ENCODE results near the gene FAM184B.

FAM184B gene

DNA sequence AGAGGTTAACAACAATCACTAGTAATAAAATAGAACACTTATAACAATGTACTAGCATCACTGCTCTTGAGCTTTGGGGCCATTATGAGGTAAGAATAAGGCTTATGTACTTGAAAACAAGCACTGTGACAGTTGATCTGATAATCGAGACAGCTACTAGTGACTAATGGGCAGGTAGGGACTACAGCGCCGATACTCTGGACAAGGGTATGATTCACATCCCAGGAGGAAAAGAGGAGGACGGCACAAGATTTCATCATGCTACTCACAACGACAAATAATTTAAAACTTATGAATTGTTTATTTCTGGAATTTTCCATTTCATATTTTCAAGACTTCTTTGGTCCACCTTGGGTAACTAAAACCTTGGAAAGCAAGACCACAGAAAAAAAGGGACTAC is 62.3 kb downstream of the FAM184B start:
- no peak overlapping the region for H3K27ac ChIP-seq (ENCODE audit: extremely low read depth, low read depth, low read length)
- POLR2A ChIA-PET = no interaction called here
- CTCF ChIA-PET = no interaction called here
- no peaks in the 10 kb centered on the region for H3K9me3 ChIP-seq (ENCODE audit: control insufficient read depth, insufficient read depth, low read depth, low read length)
- TF ChIP-seq ZNF362 (tag by site-specific recombination; IDR thresholded peaks at IDR 0.05) = no peak
- TF ChIP-seq ZNF140 (tag by site-specific recombination; IDR thresholded peaks at IDR 0.05) = no peak
- H3K4me1 ChIP-seq (ENCODE audit: control insufficient read depth, insufficient read depth, low read length) = no peaks in the 10 kb centered on the region
- H3K36me3 ChIP-seq (ENCODE audit: control insufficient read depth in 2 of 2, insufficient read depth in 1 of 2, low read length in 2 of 2) = no peaks in the 10 kb centered on the region
- no peak overlapping the region for H3K4me3 ChIP-seq (ENCODE audit: low read depth, low read length)

GRCh38 chr4:17718471-17718870 is 63.0 kb downstream of the FAM184B start:
- TF ChIP-seq GLIS1 (tag by site-specific recombination; IDR thresholded peaks at IDR 0.05) = no peak
- TF ChIP-seq ZNF843 (tag by site-specific recombination; IDR thresholded peaks at IDR 0.05) = no peak
- TF ChIP-seq HOXD13 (CRISPR knock-in tag; IDR thresholded peaks at IDR 0.05; ENCODE audit: borderline replicate concordance) = no peak
- TF ChIP-seq ZNF266 (tag by site-specific recombination; IDR thresholded peaks at IDR 0.05; ENCODE audit: low read depth) = no peak
- TF ChIP-seq, protein P1, sequence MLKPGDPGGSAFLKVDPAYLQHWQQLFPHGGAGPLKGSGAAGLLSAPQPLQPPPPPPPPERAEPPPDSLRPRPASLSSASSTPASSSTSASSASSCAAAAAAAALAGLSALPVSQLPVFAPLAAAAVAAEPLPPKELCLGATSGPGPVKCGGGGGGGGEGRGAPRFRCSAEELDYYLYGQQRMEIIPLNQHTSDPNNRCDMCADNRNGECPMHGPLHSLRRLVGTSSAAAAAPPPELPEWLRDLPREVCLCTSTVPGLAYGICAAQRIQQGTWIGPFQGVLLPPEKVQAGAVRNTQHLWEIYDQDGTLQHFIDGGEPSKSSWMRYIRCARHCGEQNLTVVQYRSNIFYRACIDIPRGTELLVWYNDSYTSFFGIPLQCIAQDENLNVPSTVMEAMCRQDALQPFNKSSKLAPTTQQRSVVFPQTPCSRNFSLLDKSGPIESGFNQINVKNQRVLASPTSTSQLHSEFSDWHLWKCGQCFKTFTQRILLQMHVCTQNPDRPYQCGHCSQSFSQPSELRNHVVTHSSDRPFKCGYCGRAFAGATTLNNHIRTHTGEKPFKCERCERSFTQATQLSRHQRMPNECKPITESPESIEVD (tag by site-specific recombination; IDR thresholded peaks at IDR 0.05) = no peak
- no peak for TF ChIP-seq ZNF169 (tag by site-specific recombination; IDR thresholded peaks at IDR 0.05)
- no peak for TF ChIP-seq ZNF658 (tag by site-specific recombination; IDR thresholded peaks at IDR 0.05)
- Histone ChIP-seq H3K4me3 (ENCODE audit: low read depth, low read length) (no peak overlapping the region), H3K9me3 (ENCODE audit: control insufficient read depth, insufficient read depth, low read depth, low read length) (no peaks in the 10 kb centered on the region), H3K36me3 (ENCODE audit: control insufficient read depth in 2 of 2, insufficient read depth in 1 of 2, low read length in 2 of 2) (no peaks in the 10 kb centered on the region), H3K27ac (ENCODE audit: extremely low read depth, low read depth, low read length) (no peak overlapping the region), H3K4me1 (ENCODE audit: control insufficient read depth, insufficient read depth, low read length) (no peaks in the 10 kb centered on the region)
- ChIA-PET CTCF (interaction anchor here (0.6 kb wide), 1 partner anchor 97 kb away, joined by 4 read pairs; no protein-coding TSS in a partner anchor), POLR2A (no interaction called here)

DNA sequence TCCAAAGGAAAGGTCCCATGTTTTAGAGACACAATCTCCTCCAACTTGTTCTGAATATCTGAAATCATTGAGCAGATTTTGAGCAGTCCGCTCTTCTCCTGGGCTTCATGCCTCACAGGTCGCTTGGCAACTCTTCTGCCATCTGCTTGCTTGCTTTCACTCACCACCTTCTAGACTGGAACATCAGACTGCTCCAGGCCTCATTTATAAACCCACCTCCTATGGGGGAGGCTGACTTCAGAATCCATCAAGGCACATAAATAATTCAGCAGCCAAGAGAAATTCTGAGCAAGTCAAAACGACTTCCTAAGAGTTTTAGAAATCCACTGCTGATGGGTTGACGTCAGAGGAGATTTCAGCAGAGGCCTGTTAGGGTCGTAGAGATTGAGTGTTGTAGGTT is 64.1 kb downstream of the FAM184B start:
- CTCF ChIA-PET = no interaction called here
- Histone ChIP-seq H3K27ac (ENCODE audit: extremely low read depth, low read depth, low read length) (no peak overlapping the region), H3K4me3 (ENCODE audit: low read depth, low read length) (no peak overlapping the region), H3K36me3 (ENCODE audit: control insufficient read depth in 2 of 2, insufficient read depth in 1 of 2, low read length in 2 of 2) (no peaks in the 10 kb centered on the region), H3K4me1 (ENCODE audit: control insufficient read depth, insufficient read depth, low read length) (no peaks in the 10 kb centered on the region), H3K9me3 (ENCODE audit: control insufficient read depth, insufficient read depth, low read depth, low read length) (no peaks in the 10 kb centered on the region)
- TF ChIP-seq ZNF571 (tag by site-specific recombination; IDR thresholded peaks at IDR 0.05) (no peak), ZNF266 (tag by site-specific recombination; IDR thresholded peaks at IDR 0.05; ENCODE audit: low read depth) (no peak)
- POLR2A ChIA-PET = no interaction called here

- no peaks in the 10 kb centered on the region for H3K4me1 ChIP-seq (ENCODE audit: control insufficient read depth, insufficient read depth, low read length)
- ChIA-PET CTCF (no interaction called here), POLR2A (no interaction called here)
- H3K4me3 ChIP-seq (ENCODE audit: low read depth, low read length) = no peak overlapping the region
- TF ChIP-seq TRIM28 (IDR thresholded peaks at IDR 0.05; ENCODE audit: borderline replicate concordance, low read length) (no peak), MZF1 (tag by site-specific recombination; IDR thresholded peaks at IDR 0.05; ENCODE audit: borderline replicate concordance) (no peak), ZNF654 (tag by site-specific recombination; IDR thresholded peaks at IDR 0.05; ENCODE audit: low read depth) (no peak), TCF7L2 (IDR thresholded peaks at IDR 0.05; ENCODE audit: borderline replicate concordance, low read depth, low read length) (no peak), ZNF610 (tag by site-specific recombination; IDR thresholded peaks at IDR 0.05; ENCODE audit: borderline replicate concordance) (no peak), ZBTB48 (tag by site-specific recombination; IDR thresholded peaks at IDR 0.05) (no peak), ZNF350 (tag by site-specific recombination; IDR thresholded peaks at IDR 0.05) (no peak), ZNF768 (tag by site-specific recombination; IDR thresholded peaks at IDR 0.05) (no peak)
- TF ChIP-seq, protein P2, sequence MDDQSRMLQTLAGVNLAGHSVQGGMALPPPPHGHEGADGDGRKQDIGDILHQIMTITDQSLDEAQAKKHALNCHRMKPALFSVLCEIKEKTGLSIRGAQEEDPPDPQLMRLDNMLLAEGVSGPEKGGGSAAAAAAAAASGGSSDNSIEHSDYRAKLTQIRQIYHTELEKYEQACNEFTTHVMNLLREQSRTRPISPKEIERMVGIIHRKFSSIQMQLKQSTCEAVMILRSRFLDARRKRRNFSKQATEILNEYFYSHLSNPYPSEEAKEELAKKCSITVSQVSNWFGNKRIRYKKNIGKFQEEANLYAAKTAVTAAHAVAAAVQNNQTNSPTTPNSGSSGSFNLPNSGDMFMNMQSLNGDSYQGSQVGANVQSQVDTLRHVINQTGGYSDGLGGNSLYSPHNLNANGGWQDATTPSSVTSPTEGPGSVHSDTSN (CRISPR knock-in tag; IDR thresholded peaks at IDR 0.05) = no peak
- H3K27ac ChIP-seq (ENCODE audit: extremely low read depth, low read depth, low read length) = no peak overlapping the region
- H3K9me3 ChIP-seq (ENCODE audit: control insufficient read depth, insufficient read depth, low read depth, low read length) = no peaks in the 10 kb centered on the region
- no peaks in the 10 kb centered on the region for H3K36me3 ChIP-seq (ENCODE audit: control insufficient read depth in 2 of 2, insufficient read depth in 1 of 2, low read length in 2 of 2)
These were observed 65.9 kb downstream of the FAM184B start for GRCh38 chr4:17715511-17715910.
